Gastroesophageal sphincter (tissue), 4 donors: ENCODE measurements around the gene RELL1. TPM values are rescaled to one million over a fixed set of nuclear protein-coding genes. Genes with fewer than 3 reads are reported as not detected.

ENCODE experiments used
- ATAC-seq: fragments of 150-250 bp; one replicate; pipeline ENCODE4 v1.9.1; 2016; ENCODE audit warnings: mild to moderate bottlenecking, moderate library complexity
- H3K27ac ChIP-seq, 4 donors: fragments of 200-600 bp; sonication (generic) in 3 of 4; 1 replicate in 3 of 4; 2 replicates in 1 of 4; pipeline ENCODE4 v1.5.1; 2016 to 2019
- H3K27me3 ChIP-seq: fragments of 200-600 bp; sonication (generic); one replicate; pipeline ENCODE4 v1.5.1; 2019
- H3K36me3 ChIP-seq, 2 donors: fragments of 200-600 bp; sonication (generic); one replicate each; pipeline ENCODE4 v1.5.1; 2019; ENCODE audit warnings: control low read depth in 1 of 2
- H3K4me1 ChIP-seq, 3 donors: fragments of 200-600 bp; sonication (generic); 1 replicate in 2 of 3; 2 replicates in 1 of 3; pipeline ENCODE4 v1.5.1; 2016 to 2019; ENCODE audit warnings: control low read depth in 2 of 3
- H3K4me3 ChIP-seq, 2 donors: fragments of 200-600 bp; sonication (generic); one replicate each; pipeline ENCODE4 v1.5.1; 2019; ENCODE audit warnings: mild to moderate bottlenecking in 1 of 2, moderate library complexity in 1 of 2
- H3K9me3 ChIP-seq, 3 donors: fragments of 200-600 bp; sonication (generic); one replicate each; pipeline ENCODE4 v1.5.1; 2017 to 2019; ENCODE audit warnings: control low read depth in 2 of 3
- EP300 ChIP-seq: sonication (generic); formaldehyde crosslinking; IDR thresholded peaks from one replicate; pipeline ENCODE4 v1.6.1; 2017; ENCODE audit warnings: antibody characterized with exemption, mild to moderate bottlenecking
- POLR2A ChIP-seq, 2 donors: fragments of 450-650 bp; IDR thresholded peaks; one replicate each; pipeline ENCODE4 v1.6.1; 2017; ENCODE audit warnings: antibody characterized with exemption in 2 of 2, mild to moderate bottlenecking in 2 of 2, moderate library complexity in 1 of 2
- POLR2AphosphoS5 ChIP-seq: sonication (generic); formaldehyde crosslinking; IDR thresholded peaks from one replicate; pipeline ENCODE4 v1.6.1; 2017; ENCODE audit warnings: antibody characterized with exemption
- WGBS, 2 donors: methylation state at CpG; one replicate each; pipeline ENCODE4 v1.1.5; 2018; ENCODE audit warnings: low coverage in 1 of 2; 5-methylcytosine and 5-hydroxymethylcytosine counted together
- small RNA-seq, 4 donors: library from RNA; depleted of rRNA; stranded (forward); fragments of <200 nt; gene quantifications; one replicate each; pipeline ENCODE3, GENCODE V24; 2016
- total RNA-seq, 4 donors: library from RNA; depleted of rRNA; stranded (reverse); fragments of >200 nt; gene quantifications; one replicate each; pipeline ENCODE4 v1.1.0, GENCODE V29; 2016
- TF ChIP-seq, protein P1 (sequence below), 4 experiments: fragments of 200-600 bp in 2 of 4; fragments of 450-650 bp in 2 of 4; sonication (generic) in 1 of 4; IDR thresholded peaks; one replicate each; pipeline ENCODE4 v1.5.1; 2017 to 2019; ENCODE audit warnings: antibody characterized with exemption in 4 of 4, mild to moderate bottlenecking in 2 of 4, moderate library complexity in 2 of 4

The RELL1 gene
- total RNA-seq, 4 donors from 2014 or later, result 61.0 to 96.7 (median 69.3) TPM

DNA sequence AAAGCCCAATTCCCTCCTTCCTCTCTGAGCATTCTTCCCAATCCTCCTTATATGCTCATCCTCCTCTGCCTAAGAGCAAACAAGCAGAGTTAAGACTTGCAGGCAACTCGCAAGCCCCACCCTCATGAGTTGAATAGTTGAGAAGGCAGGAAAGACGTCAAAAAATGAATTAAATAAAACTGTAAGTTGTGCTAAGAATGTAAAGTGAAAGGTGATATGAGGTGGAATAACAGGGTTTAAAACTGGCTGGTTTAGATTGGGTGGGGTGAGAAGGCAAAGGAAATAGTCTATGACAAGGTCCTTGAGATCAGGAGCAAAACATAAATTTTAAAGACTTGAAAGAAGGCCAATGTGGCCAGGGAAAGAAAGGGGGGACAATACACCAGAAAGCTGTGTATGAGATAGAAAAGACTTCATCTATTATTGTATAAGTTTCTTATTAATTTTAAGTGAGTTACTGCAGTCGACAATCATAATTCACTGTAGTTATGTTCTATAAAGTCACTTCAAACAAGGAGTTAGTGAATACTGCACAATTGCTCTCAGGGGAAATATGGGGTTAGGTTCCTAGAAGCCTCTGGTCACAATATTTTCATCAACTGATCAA lies 124.9 kb downstream of the RELL1 start:
- no peak overlapping the region for H3K27ac ChIP-seq
- no peaks in the 10 kb centered on the region for H3K4me1 ChIP-seq
- no peaks in the 10 kb centered on the region for H3K9me3 ChIP-seq
- no peak overlapping the region for H3K4me3 ChIP-seq
- TF ChIP-seq, protein P1, sequence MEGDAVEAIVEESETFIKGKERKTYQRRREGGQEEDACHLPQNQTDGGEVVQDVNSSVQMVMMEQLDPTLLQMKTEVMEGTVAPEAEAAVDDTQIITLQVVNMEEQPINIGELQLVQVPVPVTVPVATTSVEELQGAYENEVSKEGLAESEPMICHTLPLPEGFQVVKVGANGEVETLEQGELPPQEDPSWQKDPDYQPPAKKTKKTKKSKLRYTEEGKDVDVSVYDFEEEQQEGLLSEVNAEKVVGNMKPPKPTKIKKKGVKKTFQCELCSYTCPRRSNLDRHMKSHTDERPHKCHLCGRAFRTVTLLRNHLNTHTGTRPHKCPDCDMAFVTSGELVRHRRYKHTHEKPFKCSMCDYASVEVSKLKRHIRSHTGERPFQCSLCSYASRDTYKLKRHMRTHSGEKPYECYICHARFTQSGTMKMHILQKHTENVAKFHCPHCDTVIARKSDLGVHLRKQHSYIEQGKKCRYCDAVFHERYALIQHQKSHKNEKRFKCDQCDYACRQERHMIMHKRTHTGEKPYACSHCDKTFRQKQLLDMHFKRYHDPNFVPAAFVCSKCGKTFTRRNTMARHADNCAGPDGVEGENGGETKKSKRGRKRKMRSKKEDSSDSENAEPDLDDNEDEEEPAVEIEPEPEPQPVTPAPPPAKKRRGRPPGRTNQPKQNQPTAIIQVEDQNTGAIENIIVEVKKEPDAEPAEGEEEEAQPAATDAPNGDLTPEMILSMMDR (IDR thresholded peaks at IDR 0.05), result no peak
- TF ChIP-seq POLR2A (IDR thresholded peaks at IDR 0.05) (no peak), EP300 (no peak), POLR2AphosphoS5 (no peak)
- ATAC-seq, result no peak
- 48 to 50% methylated on average over 2 to 3 of the region's 3 CpGs for WGBS, 2 donors
- no peaks in the 10 kb centered on the region for H3K36me3 ChIP-seq
- no peaks in the 10 kb centered on the region for H3K27me3 ChIP-seq

Small RNAs within 50 kb of the gene (small RNA-seq; reads per million reads assigned to genes)
- gene RF00019, result 0 reads per million in 4 donors

Other genes with a start within 250 kb of the RELL1 start
- gene PGM2, start 140.3 kb upstream of the RELL1 start, total RNA-seq, result 10 to 100 TPM; 19.9 to 35.6 (median 25.3) TPM
- gene TBC1D1, start 204.7 kb upstream of the RELL1 start, total RNA-seq, result 100 to 1,000 TPM; 190 to 279 (median 241) TPM